Measurements from ENCODE around the gene TTC33. TPM values are rescaled to one million over a fixed set of nuclear protein-coding genes. Genes with fewer than 3 reads are reported as not detected.

The TTC33 gene
- total and polyA plus RNA-seq, 2 experiments from 2014 or later: 8.0 to 9.0 TPM

DNA sequence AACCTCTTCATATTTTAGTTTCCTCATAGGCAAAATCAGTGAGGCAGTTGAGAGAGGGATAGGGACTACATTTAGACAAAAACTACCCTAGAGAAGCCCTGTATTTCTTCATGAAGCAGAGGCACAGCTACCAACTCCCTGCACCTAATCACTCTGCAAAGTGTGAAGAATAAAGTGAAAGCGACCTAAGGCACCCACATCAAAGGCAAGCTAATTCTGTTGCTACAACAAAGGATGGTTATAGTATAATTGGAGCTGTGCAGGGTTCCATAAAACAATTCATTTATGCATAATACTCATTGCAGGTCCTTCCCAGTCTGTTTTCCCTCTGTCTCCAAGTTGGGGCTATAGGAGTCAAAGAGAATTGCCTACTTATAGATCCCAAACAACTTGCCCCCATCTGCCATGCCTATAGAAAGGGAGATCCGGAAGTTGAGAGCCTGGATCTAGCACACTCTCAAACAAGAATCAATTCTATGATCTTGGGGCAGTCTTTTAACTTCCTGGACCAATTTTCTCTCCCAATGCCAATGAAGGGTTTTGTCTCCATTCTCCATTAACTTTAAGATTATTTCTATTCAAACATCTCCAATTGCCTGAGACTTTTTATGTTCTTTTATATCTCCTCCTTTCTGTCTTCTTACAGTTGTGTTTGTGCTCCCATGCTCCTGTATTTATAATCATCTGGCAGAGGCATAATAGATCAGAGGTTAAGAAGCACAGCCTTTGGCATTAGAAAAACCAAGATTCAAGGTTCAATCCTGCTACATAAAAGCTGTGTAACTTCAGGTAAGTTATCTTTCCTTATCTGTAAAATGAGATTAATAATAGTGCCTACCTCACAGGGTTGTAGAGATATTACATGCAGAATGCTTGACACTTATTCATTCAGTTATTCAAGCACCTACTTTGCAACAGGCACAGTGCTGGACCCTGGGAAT lies 132.0 kb downstream of the TTC33 start:
- H3F3A ChIP-seq (ENCODE audit: insufficient read depth): no peaks in the 10 kb centered on the region; the same call in 1 of the 2 replicates
- no peaks in the 10 kb centered on the region for H3K9me2 ChIP-seq (ENCODE audit: insufficient read depth)
- H2AFZ ChIP-seq: no peak overlapping the region
- H4K20me1 ChIP-seq (ENCODE audit: insufficient read depth): no peaks in the 10 kb centered on the region
- H3K27me3 ChIP-seq (replicated peaks; ENCODE audit: insufficient read depth): no peaks in the 10 kb centered on the region
- H3K27ac ChIP-seq: no peak overlapping the region
- DNase-seq: no peak
- no peak overlapping the region for H3K4me3 ChIP-seq
- no peaks in the 10 kb centered on the region for H3K36me3 ChIP-seq (ENCODE audit: low read depth)
- no peak overlapping the region for H3K9ac ChIP-seq
- TF ChIP-seq EZH2phosphoT487 (IDR thresholded peaks at IDR 0.05; ENCODE audit: insufficient read depth, low read depth) (no peak), EZH2 (IDR thresholded peaks at IDR 0.05; ENCODE audit: insufficient read depth, poor library complexity, severe bottlenecking) (no peak)
- in situ Hi-C loops (cut with MboI): no loop called here
- no peaks in the 10 kb centered on the region for H3K9me3 ChIP-seq (ENCODE audit: low read depth)
- H3K79me2 ChIP-seq (ENCODE audit: insufficient read depth): no peaks in the 10 kb centered on the region
- WGBS, 2 experiments (ENCODE audit: low coverage in 1 of 2, low lambda C conversion rate in 2 of 2, missing lambda C conversion rate in 2 of 2): 51 to 54% methylated on average over 2 of the region's 2 CpGs
- peaks cover 8% of the 10 kb centered on the region for H3K4me1 ChIP-seq (ENCODE audit: insufficient read depth)
- H3K4me2 ChIP-seq (ENCODE audit: unreplicated experiment): no peak overlapping the region

DNA sequence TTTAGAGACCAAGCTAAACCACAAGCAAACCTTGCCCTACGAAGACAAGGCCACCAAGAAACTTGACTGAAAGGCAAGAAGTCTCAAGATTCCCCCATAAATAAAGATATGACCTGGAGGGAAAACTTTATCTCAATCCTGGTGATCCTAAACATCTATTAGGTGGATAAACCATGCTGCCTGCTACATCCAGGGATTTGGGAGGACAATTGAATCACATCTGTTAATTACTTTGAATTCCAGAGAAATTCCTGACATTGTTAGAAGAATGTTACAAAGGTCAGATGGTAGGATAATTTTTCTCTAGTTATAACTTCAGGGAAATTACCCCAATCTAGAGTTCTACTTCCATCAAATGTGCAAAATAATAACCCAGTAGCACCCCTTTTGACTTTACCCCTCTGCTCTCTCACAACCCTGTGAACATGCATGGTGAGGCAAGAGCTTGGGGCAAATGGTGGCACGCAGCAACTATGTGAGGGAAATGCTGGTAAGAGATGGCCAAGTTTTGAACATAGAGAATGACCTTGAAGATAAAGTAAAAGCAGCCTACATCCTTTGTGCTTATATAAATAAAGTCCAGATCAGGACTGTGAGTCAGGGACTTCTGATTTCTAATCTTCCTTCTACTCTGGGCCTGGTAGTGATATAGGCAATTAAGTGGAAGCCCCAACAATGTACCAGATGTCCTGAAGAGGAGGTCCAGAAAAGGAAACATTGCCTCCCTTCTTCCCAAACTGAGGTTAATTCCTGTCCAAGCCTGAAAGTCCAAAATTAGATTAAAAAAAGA lies 133.1 kb downstream of the TTC33 start:
- Histone ChIP-seq H3K79me2 (ENCODE audit: insufficient read depth) (no peaks in the 10 kb centered on the region), H3F3A (ENCODE audit: insufficient read depth) (no peaks in the 10 kb centered on the region), H3K4me2 (ENCODE audit: unreplicated experiment) (no peak overlapping the region), H3K9ac (no peak overlapping the region), H3K9me2 (ENCODE audit: insufficient read depth) (no peaks in the 10 kb centered on the region), H3K9me3 (ENCODE audit: low read depth) (no peaks in the 10 kb centered on the region), H3K4me1 (ENCODE audit: insufficient read depth) (peaks cover 2% of the 10 kb centered on the region), H3K27me3 (replicated peaks; ENCODE audit: insufficient read depth) (no peaks in the 10 kb centered on the region), H4K20me1 (ENCODE audit: insufficient read depth) (no peaks in the 10 kb centered on the region), H3K4me3 (no peak overlapping the region), H3K27ac (no peak overlapping the region), H2AFZ (no peak overlapping the region), H3K36me3 (ENCODE audit: low read depth) (no peaks in the 10 kb centered on the region)
- in situ Hi-C loops (cut with MboI): no loop called here
- TF ChIP-seq EZH2phosphoT487 (IDR thresholded peaks at IDR 0.05; ENCODE audit: insufficient read depth, low read depth) (no peak), EZH2 (IDR thresholded peaks at IDR 0.05; ENCODE audit: insufficient read depth, poor library complexity, severe bottlenecking) (no peak)
- WGBS, 2 experiments (ENCODE audit: low coverage in 1 of 2, low lambda C conversion rate in 2 of 2, missing lambda C conversion rate in 2 of 2): 58 to 81% methylated on average over 2 of the region's 2 CpGs
- no peak for DNase-seq

DNA sequence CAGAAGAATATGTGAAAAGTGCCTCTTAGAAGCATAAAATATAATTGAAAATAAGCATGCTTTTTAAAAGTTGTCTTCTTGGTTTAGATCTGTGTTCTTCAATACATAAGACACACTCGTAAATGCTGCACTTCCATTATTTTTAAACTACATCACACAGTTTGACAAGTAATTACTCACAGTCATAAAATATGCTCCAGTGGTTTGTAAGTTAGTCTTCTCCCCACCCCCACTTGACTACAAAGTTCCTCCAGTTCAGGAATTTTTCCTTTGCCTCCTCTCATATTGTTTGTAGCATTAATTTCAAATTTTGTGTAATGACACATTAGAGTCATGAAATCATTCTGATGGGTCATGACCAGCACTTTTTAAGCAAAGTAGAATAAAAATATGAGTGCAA lies 136.3 kb downstream of the TTC33 start:
- Histone ChIP-seq H3K9me2 (ENCODE audit: insufficient read depth) (no peaks in the 10 kb centered on the region), H3F3A (ENCODE audit: insufficient read depth) (no peaks in the 10 kb centered on the region), H3K36me3 (ENCODE audit: low read depth) (no peaks in the 10 kb centered on the region), H4K20me1 (ENCODE audit: insufficient read depth) (no peaks in the 10 kb centered on the region), H3K4me2 (ENCODE audit: unreplicated experiment) (no peak overlapping the region), H3K4me1 (ENCODE audit: insufficient read depth) (no peaks in the 10 kb centered on the region), H3K9me3 (ENCODE audit: low read depth) (no peaks in the 10 kb centered on the region), H2AFZ (no peak overlapping the region), H3K27me3 (replicated peaks; ENCODE audit: insufficient read depth) (no peaks in the 10 kb centered on the region), H3K4me3 (no peak overlapping the region), H3K27ac (no peak overlapping the region), H3K79me2 (ENCODE audit: insufficient read depth) (no peaks in the 10 kb centered on the region), H3K9ac (no peak overlapping the region)
- 82 to 88% methylated on average over 1 of the region's 1 CpG for WGBS, 2 experiments (ENCODE audit: low coverage in 1 of 2, low lambda C conversion rate in 2 of 2, missing lambda C conversion rate in 2 of 2)
- in situ Hi-C loops (cut with MboI): no loop called here
- TF ChIP-seq EZH2phosphoT487 (IDR thresholded peaks at IDR 0.05; ENCODE audit: insufficient read depth, low read depth): no peak
- TF ChIP-seq EZH2 (IDR thresholded peaks at IDR 0.05; ENCODE audit: insufficient read depth, poor library complexity, severe bottlenecking): no peak
- DNase-seq: no peak

DNA sequence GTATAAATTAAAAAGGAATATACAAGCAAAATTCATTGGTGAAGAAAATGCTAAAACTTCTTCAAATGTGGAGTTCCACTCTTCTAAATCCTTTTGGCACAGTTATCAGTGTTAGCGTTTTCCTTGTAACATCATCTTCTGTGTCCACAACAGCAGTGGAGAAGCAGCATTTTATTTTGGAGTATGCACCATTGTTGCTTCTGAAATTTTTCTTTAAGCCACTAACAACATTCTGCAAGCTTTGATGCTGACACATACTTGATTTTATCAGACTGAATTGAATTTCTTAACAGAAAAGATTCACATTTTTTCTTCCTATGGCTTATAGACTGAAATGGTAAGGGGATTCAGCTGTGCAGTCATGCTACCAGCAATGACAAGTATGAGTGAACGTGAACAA lies 136.8 kb downstream of the TTC33 start:
- Histone ChIP-seq H2AFZ (no peak overlapping the region), H3K27ac (no peak overlapping the region), H3F3A (ENCODE audit: insufficient read depth) (no peaks in the 10 kb centered on the region), H3K4me2 (ENCODE audit: unreplicated experiment) (no peak overlapping the region), H3K4me1 (ENCODE audit: insufficient read depth) (no peaks in the 10 kb centered on the region), H3K79me2 (ENCODE audit: insufficient read depth) (no peaks in the 10 kb centered on the region), H3K4me3 (no peak overlapping the region), H3K9me2 (ENCODE audit: insufficient read depth) (no peaks in the 10 kb centered on the region), H3K9me3 (ENCODE audit: low read depth) (no peaks in the 10 kb centered on the region), H3K27me3 (replicated peaks; ENCODE audit: insufficient read depth) (no peaks in the 10 kb centered on the region), H4K20me1 (ENCODE audit: insufficient read depth) (no peaks in the 10 kb centered on the region), H3K9ac (no peak overlapping the region), H3K36me3 (ENCODE audit: low read depth) (no peaks in the 10 kb centered on the region)
- DNase-seq: no peak
- TF ChIP-seq EZH2phosphoT487 (IDR thresholded peaks at IDR 0.05; ENCODE audit: insufficient read depth, low read depth): no peak
- TF ChIP-seq EZH2 (IDR thresholded peaks at IDR 0.05; ENCODE audit: insufficient read depth, poor library complexity, severe bottlenecking): no peak
- in situ Hi-C loops (cut with MboI): no loop called here
- WGBS, 2 experiments (ENCODE audit: low coverage in 1 of 2, low lambda C conversion rate in 2 of 2, missing lambda C conversion rate in 2 of 2): 91 to 92% methylated on average over 2 of the region's 2 CpGs

Data from GM23248 (cell line).